Subcutaneous adipose tissue (tissue), 4 donors: ENCODE results near the gene TMEM233. TPM values are rescaled to one million over a fixed set of nuclear protein-coding genes. Genes with fewer than 3 reads are reported as not detected.

Source experiments
- total RNA-seq, 4 donors: library from RNA; depleted of rRNA; stranded (reverse); fragments of >200 nt; gene quantifications; one replicate each; pipeline ENCODE4 v1.1.0, GENCODE V29; 2016
- TF ChIP-seq, protein P1 (sequence below): fragments of 450-650 bp; IDR thresholded peaks from one replicate; pipeline ENCODE4 v1.5.1; 2016; ENCODE audit warnings: low read depth, mild to moderate bottlenecking, control low read depth, antibody characterized with exemption, moderate library complexity

Gene TMEM233
- total RNA-seq = under 1 TPM; 0.17 to 0.82 (median 0.41) TPM

DNA sequence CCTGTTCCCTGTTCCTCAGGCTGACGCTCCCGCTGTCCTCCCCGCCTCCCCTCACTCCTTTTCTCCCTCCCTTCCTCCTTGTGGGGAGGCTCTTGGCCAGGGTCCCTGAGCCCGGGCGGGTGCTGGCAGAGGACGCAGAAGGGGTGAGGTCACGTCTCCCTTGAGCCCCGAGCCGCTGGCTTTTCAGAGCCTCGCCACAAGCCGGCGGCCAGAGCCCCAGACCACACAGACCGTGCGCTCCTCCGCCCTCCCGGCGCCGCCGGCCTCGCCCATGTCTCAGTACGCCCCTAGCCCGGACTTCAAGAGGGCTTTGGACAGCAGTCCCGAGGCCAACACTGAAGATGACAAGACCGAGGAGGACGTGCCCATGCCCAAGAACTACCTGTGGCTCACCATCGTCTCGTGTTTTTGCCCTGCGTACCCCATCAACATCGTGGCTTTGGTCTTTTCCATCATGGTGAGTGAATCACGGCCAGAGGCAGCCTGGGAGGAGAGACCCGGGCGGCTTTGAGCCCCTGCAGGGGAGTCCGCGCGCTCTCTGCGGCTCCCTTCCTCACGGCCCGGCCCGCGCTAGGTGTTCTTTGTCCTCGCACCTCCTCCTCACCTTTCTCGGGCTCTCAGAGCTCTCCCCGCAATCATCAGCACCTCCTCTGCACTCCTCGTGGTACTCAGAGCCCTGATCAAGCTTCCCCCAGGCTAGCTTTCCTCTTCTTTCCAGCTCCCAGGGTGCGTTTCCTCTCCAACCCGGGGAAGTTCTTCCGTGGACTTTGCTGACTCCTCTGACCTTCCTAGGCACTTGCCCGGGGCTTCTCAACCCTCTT lies at the start of gene TMEM233:
Gene TMEM233 (plus strand): TSS at position 197 of the 821 bp plus-strand sequence. CDS start 75 bp downstream, at position 272.
- TF ChIP-seq, protein P1, sequence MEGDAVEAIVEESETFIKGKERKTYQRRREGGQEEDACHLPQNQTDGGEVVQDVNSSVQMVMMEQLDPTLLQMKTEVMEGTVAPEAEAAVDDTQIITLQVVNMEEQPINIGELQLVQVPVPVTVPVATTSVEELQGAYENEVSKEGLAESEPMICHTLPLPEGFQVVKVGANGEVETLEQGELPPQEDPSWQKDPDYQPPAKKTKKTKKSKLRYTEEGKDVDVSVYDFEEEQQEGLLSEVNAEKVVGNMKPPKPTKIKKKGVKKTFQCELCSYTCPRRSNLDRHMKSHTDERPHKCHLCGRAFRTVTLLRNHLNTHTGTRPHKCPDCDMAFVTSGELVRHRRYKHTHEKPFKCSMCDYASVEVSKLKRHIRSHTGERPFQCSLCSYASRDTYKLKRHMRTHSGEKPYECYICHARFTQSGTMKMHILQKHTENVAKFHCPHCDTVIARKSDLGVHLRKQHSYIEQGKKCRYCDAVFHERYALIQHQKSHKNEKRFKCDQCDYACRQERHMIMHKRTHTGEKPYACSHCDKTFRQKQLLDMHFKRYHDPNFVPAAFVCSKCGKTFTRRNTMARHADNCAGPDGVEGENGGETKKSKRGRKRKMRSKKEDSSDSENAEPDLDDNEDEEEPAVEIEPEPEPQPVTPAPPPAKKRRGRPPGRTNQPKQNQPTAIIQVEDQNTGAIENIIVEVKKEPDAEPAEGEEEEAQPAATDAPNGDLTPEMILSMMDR = no peak

DNA sequence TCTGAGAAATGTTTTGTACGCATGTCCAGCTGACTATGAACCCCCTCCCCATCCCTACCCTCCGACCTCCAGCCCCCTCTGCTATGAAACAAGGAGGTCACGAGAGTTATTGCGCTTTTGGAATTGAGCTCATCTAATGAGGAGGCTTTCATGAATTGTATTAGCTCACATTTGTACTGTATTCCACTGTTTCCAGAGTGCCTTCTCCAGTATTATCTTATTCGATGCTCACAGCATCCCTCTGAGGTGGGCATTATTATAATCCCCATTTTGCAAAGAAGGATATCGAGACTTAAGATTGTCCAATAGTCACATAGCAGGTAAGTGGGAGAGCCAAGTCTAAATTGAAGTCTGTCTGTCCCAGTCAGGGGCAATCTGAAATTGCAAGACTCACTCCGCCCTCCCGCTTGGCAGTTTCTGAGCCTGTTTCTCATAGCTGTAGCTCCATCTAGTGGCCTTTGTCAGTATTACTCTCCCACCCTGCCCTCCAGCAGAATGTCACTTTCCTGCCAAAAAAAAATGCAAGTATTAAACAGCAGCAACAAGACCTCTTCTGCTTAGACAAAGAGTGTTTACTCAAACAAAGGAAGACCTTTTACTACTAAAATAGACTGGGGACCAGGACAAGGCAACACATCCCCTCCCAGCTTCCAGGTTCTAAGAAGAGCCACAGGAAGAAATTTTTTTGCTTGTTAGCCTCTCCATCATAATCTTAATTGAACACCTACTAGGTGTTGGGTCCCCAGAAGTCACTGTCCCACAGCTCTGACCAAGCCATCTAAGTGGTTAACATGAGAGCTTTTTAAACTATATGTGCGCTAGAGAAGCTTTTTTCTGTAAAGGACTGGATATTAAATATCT lies 48.6 kb upstream of the TMEM233 start:
- TF ChIP-seq, protein P1 = no peak

DNA sequence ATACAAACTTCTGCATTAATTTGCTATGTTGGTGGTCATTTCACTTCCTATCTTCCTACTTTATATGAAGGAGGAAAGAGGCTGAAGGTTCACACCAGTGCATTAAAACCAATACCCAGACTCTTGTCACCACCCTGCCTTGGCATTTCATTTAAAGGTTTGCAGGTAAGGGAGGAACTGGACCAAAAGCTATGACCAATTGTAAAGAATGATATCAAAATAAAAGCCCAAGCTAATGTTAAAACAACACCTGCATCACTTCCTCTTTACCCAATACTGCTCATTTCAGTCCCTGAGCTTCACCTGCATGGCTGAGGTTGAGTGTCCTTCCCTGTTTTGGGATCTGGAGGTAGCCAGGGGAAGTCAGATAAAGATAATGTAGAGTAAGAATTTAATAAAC lies 47.2 kb upstream of the TMEM233 start:
- TF ChIP-seq, protein P1 = no peak

DNA sequence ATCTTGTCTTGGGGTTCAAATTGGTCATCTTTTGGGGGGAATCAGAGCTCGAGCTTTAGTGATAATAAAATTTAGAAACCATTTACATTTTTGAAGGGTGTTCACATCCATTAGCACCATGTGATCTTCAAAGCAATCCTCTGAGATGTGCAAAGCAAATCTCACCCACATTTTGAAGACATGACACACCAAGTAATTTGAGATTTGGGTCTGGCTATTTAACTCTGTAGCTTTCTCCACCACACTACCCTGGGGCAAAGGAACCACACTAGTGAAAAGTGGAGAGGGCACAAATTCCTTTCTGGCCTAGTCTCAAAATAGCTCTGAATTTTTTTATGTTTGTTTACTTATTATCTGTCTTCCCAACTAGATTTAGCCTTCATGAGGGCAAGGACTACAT lies 46.6 kb upstream of the TMEM233 start:
- TF ChIP-seq, protein P1 = no peak

DNA sequence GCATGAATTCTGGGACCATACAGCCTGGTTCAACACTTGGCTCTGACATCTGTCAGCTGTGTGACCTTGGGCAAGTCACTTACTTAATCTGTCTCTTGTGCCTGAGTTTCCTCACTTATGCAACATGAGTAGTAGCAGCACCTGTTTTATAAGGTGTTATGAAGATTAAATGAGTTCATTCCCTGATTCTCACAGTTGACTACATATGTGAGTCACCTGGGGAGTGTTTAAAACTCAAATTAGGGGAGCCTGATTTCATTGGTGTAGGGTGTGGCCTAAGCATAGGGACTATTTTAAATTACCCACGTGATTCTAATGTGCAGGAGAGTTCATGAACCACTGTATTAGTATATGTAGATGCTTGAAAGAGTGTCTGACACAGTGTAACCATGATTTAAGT lies 36.7 kb upstream of the TMEM233 start:
- TF ChIP-seq, protein P1 = no peak

DNA sequence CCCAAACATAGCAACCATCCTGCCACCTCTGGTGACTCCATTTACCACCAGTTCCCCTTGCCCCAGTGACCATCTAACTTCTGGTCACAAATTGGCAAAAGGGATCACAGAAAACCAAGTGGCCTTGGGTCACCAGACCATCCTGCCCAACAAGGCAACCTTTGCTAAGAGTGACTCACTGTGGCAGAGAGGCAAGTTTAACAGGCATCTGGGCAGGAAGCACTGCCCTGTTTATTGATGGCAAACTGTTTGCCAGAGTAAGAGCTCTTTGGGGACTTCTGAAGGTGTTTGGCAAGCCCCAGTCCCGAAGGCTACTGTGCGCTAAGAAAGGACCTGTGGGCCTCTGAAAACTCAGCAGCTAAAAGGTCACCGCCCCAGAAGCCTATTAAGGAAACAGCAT lies 28.2 kb upstream of the TMEM233 start:
- TF ChIP-seq, protein P1 = no peak

DNA sequence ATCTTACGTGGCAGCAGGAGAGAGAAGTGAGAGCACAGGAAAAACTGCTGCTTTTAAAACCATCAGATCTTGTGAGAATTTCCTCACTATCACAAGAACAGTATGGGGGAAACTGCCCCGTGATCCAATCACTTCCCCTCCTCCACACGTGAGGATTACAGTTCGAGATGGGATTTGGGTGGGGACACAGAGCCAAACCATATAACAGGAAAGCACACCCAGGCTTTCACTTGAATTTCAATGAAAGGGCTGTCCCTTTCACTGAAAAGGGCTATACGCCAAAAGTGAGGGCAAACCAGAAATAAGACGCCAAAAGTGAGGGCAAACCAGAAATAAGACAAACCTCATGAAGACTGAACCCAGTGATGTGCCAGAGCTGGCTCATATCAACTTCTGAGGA lies 22.8 kb upstream of the TMEM233 start:
- TF ChIP-seq, protein P1 = no peak
